Smooth muscle cell (in vitro differentiated cells): Measurements from ENCODE around the gene SPECC1L. TPM values are rescaled to one million over a fixed set of nuclear protein-coding genes. Genes with fewer than 3 reads are reported as not detected.

Experiments
- DNase-seq: peaks from one replicate; lab custom pipeline; 2025; ENCODE audit not compliant: unreplicated experiment; lab: John Stamatoyannopoulos, UW
- H2AFZ ChIP-seq: fragments of 200-600 bp; sonication (generic); 2 replicates; pipeline ENCODE4 v1.6.0; 2016; ENCODE audit warnings: antibody characterized with exemption, low read depth, mild to moderate bottlenecking
- H3F3A ChIP-seq: fragments of 200-600 bp; sonication (generic); 2 replicates; pipeline ENCODE4 v1.6.0; 2017; ENCODE audit warnings: antibody characterized with exemption, low read depth
- H3K27ac ChIP-seq: fragments of 200-600 bp; sonication (generic); 2 replicates; pipeline ENCODE4 v1.5.1; 2016; ENCODE audit warnings: low read depth, mild to moderate bottlenecking
- H3K27me3 ChIP-seq: fragments of 200-600 bp; sonication (generic); 2 replicates; pipeline ENCODE4 v1.6.1; 2016; ENCODE audit warnings: low read depth, mild to moderate bottlenecking
- H3K36me3 ChIP-seq: fragments of 200-600 bp; sonication (generic); 2 replicates; pipeline ENCODE4 v1.5.1; 2016; ENCODE audit warnings: low read depth
- H3K4me1 ChIP-seq: fragments of 200-600 bp; sonication (generic); 2 replicates; pipeline ENCODE4 v1.5.1; 2016; ENCODE audit warnings: low read depth
- H3K4me2 ChIP-seq: fragments of 200-600 bp; sonication (generic); 2 replicates; pipeline ENCODE4 v1.6.0; 2016; ENCODE audit warnings: mild to moderate bottlenecking
- H3K4me3 ChIP-seq: fragments of 200-600 bp; sonication (generic); 2 replicates; pipeline ENCODE4 v1.5.1; 2016; ENCODE audit warnings: mild to moderate bottlenecking
- H3K79me2 ChIP-seq: fragments of 200-600 bp; sonication (generic); 2 replicates; pipeline ENCODE4 v1.6.0; 2016; ENCODE audit warnings: low read depth, mild to moderate bottlenecking
- H3K9ac ChIP-seq: fragments of 200-600 bp; sonication (generic); 2 replicates; pipeline ENCODE4 v1.6.0; 2016; ENCODE audit warnings: low read depth
- H3K9me3 ChIP-seq: fragments of 200-600 bp; sonication (generic); replicated peaks from 2 replicates; pipeline ENCODE4 v1.5.1; 2016; ENCODE audit warnings: low read depth
- H4K20me1 ChIP-seq: fragments of 200-600 bp; sonication (generic); 2 replicates; pipeline ENCODE4 v1.6.0; 2016; ENCODE audit warnings: low read depth
- CTCF ChIP-seq: fragments of 200-600 bp; sonication (generic); IDR thresholded peaks from 2 replicates; pipeline ENCODE4 v1.5.1; 2017; ENCODE audit warnings: borderline replicate concordance, mild to moderate bottlenecking, antibody characterized with exemption; ENCODE audit not compliant: insufficient read depth, poor library complexity, severe bottlenecking
- WGBS: methylation state at CpG from one replicate; pipeline ENCODE4 v1.1.7; 2016; ENCODE audit warnings: low lambda C conversion rate; 5-methylcytosine and 5-hydroxymethylcytosine counted together
- polyA plus RNA-seq: library from polyadenylated mRNA; unstranded; fragments of >200 nt; fragmentation: Nextera tagmentation; extraction: Ambion mirVana; gene quantifications from 2 replicates; pipeline ENCODE4 v1.2.1, GENCODE V29; 2016
- total RNA-seq: library from RNA; depleted of rRNA; stranded (reverse); fragments of >200 nt; gene quantifications from 2 replicates; pipeline ENCODE4 v1.2.3, GENCODE V29; 2014

Gene SPECC1L
- total and polyA plus RNA-seq, 2 experiments from 2014 or later, result 10.0 to 19.1 TPM

- DNase-seq, result no peak
Observed at GRCh38 chr22:24427500-24428164, 157.0 kb downstream of the SPECC1L start, which contains the start of gene ADORA2A. ADORA2A (plus strand) TSS chr22:24427599; CDS start chr22:24433405, 5,806 bp downstream.

GRCh38 chr22:24428751-24429410, 158.2 kb downstream of the SPECC1L start:
- Histone ChIP-seq H3K9ac (no peak overlapping the region), H3K4me1 (no peaks in the 10 kb centered on the region), H3K4me2 (no peak overlapping the region), H3K36me3 (no peaks in the 10 kb centered on the region), H3K4me3 (no peak overlapping the region), H3K27me3 (peaks cover 31% of the 10 kb centered on the region), H3K79me2 (no peaks in the 10 kb centered on the region), H3K9me3 (no peaks in the 10 kb centered on the region), H2AFZ (no peak overlapping the region), H4K20me1 (peaks cover 6% of the 10 kb centered on the region), H3F3A (no peaks in the 10 kb centered on the region), H3K27ac (no peak overlapping the region)
- DNase-seq, result no peak
- WGBS, result 87% methylated on average over 11 of the region's 11 CpGs
- no peak for TF ChIP-seq CTCF

More at GRCh38 chr22:24427500-24428164, 157.0 kb downstream of the SPECC1L start, which contains the start of gene ADORA2A:
- Histone ChIP-seq H4K20me1 (peaks cover 6% of the 10 kb centered on the region), H3K27ac (no peak within 1 kb of the TSS), H3K4me2 (no peak within 1 kb of the TSS), H3K4me3 (no peak within 1 kb of the TSS), H3K9ac (no peak within 1 kb of the TSS), H3K27me3 (peaks cover 32% of the 10 kb centered on the region), H3K79me2 (no peaks in the 10 kb centered on the region), H3K4me1 (no peaks in the 10 kb centered on the region), H3K36me3 (no peaks in the 10 kb centered on the region), H3F3A (no peaks in the 10 kb centered on the region), H3K9me3 (no peaks in the 10 kb centered on the region), H2AFZ (no peak within 1 kb of the TSS)
- no peak for TF ChIP-seq CTCF
- 92% methylated on average over 21 of the region's 22 CpGs for WGBS

- no peak for DNase-seq
- TF ChIP-seq CTCF, result no peak
- Histone ChIP-seq H3K4me1 (no peaks in the 10 kb centered on the region), H3K4me3 (no peak overlapping the region), H3K36me3 (no peaks in the 10 kb centered on the region), H2AFZ (no peak overlapping the region), H3K4me2 (no peak overlapping the region), H3K9ac (no peak overlapping the region), H3F3A (no peaks in the 10 kb centered on the region), H3K27ac (no peak overlapping the region), H3K27me3 (peaks cover 23% of the 10 kb centered on the region), H3K79me2 (no peaks in the 10 kb centered on the region), H4K20me1 (peaks cover 3% of the 10 kb centered on the region), H3K9me3 (no peaks in the 10 kb centered on the region)
- 89% methylated on average over 22 of the region's 22 CpGs for WGBS
Observed at GRCh38 chr22:24429411-24430365, 159.1 kb downstream of the SPECC1L start.
